Cardiac septum (tissue), 1 donor: ENCODE measurements around the gene FOXP1. TPM values are rescaled to one million over a fixed set of nuclear protein-coding genes. Genes with fewer than 3 reads are reported as not detected.

Experiments used
- DNase-seq: peaks from one replicate; pipeline ENCODE4 v3.0.0-alpha.2; 2020; ENCODE audit warnings: low spot score
- intact Hi-C: fragments of 100-400 bp; cut with DNase I; formaldehyde crosslinking; loops from one replicate; pipeline ENCODE4 v1.14.0; 2022
- total RNA-seq: library from RNA; stranded (reverse); fragmentation: NEBNext Ultra II Directional; extraction: Animal tissue kit (Norgen Biotek cat#: 25700); gene quantifications from one replicate; pipeline ENCODE4 v1.2.1, GENCODE V29; 2021
- donor health status: DM: no; HTN: no; CAD: no.

Gene FOXP1
- total RNA-seq, 1 donor from 2014 or later, result 53.2 TPM

DNA sequence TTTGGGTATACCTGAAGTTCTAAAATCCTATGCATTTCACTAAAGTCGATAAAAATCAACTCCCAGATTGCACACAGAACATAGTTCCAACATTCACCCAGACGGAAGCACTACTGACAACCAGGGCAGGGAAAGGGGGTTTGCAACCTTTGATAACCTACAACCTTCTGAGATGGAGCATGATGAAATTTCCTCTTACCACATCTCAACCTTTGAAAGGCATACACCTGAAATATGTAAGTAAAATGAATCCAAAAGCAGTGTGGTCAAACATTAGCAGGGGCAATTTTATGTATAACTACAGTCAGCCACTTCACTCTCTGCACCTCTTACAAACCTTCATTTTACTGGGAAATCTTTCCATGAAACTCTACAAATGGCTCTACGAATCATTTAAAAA is 184.1 kb downstream of the FOXP1 start:
- DNase-seq, result no peak
- intact Hi-C loops, result loop anchor here (10.0 kb wide), 1 partner anchor 265 kb away; no protein-coding TSS in a partner anchor

GRCh38 chr3:71398157-71398836 is 185.2 kb downstream of the FOXP1 start:
- DNase-seq, result no peak
- intact Hi-C loops, result loop anchor here (10.0 kb wide), 1 partner anchor 263 kb away; no protein-coding TSS in a partner anchor

DNA sequence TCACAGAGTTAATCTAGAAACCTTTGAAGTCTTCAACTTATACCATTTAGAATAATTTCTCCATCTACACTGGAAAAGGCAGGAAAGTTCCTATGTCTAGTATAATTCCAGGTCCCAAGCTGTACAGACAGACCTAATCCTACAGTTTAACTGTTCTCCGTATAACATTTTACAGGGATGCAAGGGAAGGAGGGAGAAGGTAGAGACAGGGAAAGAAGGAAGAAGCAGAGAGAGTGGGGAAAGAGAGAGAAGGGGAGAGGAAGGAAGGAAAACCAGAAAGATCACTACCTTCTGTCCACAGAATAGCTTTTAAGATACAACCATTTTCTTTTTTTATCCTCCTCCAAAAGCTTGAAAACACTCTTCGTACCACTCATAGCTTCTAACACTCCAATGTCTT is 185.8 kb downstream of the FOXP1 start:
- intact Hi-C loops, result loop anchor here (10.0 kb wide), 1 partner anchor 263 kb away; no protein-coding TSS in a partner anchor
- DNase-seq, result no peak

GRCh38 chr3:71397046-71397445 is 186.5 kb downstream of the FOXP1 start:
- intact Hi-C loops, result loop anchor here (10.0 kb wide), 1 partner anchor 262 kb away; no protein-coding TSS in a partner anchor
- DNase-seq, result no peak

- intact Hi-C loops, result loop anchor here (10.0 kb wide), 1 partner anchor 261 kb away; no protein-coding TSS in a partner anchor
- no peak for DNase-seq
Measured at GRCh38 chr3:71395927-71396695, 187.4 kb downstream of the FOXP1 start.

GRCh38 chr3:71395470-71395869 is 188.1 kb downstream of the FOXP1 start:
- intact Hi-C loops, result loop anchor here (10.0 kb wide), 1 partner anchor 261 kb away; no protein-coding TSS in a partner anchor
- DNase-seq, result no peak

- no peak for DNase-seq
- intact Hi-C loops, result loop anchor here (10.0 kb wide), 1 partner anchor 259 kb away; no protein-coding TSS in a partner anchor
Measured at GRCh38 chr3:71393745-71394144, 189.8 kb downstream of the FOXP1 start.

DNA sequence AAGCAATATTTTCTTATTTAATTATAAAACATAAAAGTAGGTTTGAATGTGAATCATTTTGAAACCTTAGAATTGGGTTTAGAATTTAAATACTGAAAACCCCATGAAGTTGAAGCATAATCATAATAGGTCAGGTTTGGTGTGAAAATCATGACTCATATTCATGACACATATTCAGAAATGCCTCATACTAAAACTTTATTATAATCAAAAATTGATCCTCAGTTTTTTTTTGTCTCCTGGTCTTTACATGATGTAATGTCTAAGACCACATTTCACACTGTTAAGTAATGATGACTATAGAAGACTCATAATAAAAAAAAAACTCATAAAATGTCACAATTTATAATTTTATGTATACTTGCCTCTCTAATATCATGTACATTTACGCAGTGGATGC is 190.4 kb downstream of the FOXP1 start:
- no peak for DNase-seq
- intact Hi-C loops, result loop anchor here (10.0 kb wide), 1 partner anchor 258 kb away; no protein-coding TSS in a partner anchor

- DNase-seq, result no peak
- intact Hi-C loops, result loop anchor here (10.0 kb wide), 1 partner anchor 257 kb away; no protein-coding TSS in a partner anchor
Measured at GRCh38 chr3:71392251-71392650, 191.3 kb downstream of the FOXP1 start.

DNA sequence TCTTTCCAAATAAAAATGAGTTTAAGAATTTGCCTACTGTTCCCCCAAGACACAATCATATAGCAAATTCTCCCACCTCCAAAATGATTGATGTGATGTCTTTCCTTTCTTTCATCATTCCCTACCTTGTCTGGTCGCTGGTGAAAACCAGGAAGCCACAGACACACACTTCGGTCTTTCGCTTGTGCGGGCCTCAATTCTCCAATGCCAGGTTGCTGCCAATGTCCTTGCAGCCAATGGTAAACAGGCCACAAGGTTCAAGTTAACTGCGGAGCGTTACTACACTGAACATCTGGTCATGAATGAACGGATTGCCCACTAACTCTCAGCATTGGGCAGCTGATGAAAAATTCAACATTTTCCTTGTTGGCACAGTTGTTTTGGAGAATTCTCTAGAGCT is 192.2 kb downstream of the FOXP1 start:
- DNase-seq, result no peak

GRCh38 chr3:71389911-71390573 is 193.5 kb downstream of the FOXP1 start:
- DNase-seq, result no peak
- intact Hi-C loops, result loop anchor here (10.0 kb wide), 1 partner anchor 255 kb away; no protein-coding TSS in a partner anchor

More for the DNA sequence above, 192.2 kb downstream of the FOXP1 start:
- intact Hi-C loops, result loop anchor here (10.0 kb wide), 1 partner anchor 257 kb away; no protein-coding TSS in a partner anchor

DNA sequence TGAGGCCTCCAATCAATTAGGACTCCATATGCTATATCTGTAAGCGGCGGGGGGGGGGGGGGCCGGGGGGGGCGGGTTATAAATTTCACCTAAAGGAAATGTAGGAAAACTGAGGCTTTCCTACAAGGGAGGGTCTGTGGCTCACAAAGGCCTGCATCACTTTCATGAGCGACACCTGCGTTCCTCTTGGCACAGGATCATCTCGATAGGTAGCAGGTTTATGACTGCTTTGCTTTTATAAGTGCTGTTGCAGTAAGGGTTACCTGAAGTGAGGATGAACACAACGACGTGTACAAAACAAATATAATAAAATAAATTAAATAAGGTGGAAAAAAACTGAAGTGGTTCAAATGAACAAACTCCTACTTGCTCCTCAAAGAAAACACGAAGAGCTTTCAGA is 194.3 kb downstream of the FOXP1 start:
- DNase-seq, result no peak
- intact Hi-C loops, result no loop called here

DNA sequence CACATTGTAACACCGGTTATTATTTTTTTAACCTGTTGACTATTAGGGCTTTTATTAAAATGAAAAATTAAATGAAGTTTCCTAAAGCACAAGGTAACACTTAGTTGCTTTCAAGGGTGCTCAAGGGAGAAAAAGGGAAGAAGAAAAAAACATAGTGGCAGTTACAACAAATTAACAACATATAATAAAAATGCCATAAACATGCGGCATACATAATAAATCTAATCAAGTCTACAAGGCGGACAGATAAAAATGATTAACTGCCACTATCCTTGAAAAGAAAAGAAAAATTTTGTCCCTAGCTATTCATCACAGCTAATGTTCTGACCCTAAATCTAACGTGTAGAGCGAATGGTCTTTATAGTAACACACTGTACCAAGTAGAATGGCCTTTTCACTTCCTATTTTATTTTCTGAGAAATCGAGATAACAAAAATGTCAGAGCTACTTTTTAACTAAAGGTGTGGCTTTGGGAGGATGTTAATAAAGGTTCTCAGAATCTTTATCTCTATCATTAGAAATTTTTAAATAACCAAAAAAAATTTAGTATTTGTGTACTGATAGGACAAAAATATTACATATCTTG is 194.9 kb downstream of the FOXP1 start:
- intact Hi-C loops, result no loop called here
- no peak for DNase-seq

DNA sequence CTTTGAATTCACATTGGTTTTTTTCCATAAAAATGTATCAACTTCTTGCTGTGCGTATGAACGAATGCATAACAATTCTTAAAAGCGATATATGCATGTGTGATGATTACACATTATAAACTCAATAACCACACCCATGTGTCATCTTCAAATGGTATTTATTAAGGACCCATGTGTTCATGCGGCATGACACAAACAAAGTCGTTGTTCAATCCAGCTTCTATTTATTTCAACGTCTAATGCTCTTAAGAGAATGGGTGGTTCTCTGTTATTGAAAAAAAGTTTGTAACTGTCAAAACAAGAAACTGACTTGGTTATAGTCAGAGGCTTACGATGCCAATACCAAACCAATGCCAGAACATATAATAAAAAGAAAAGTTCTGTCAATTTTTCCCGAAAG is 195.9 kb downstream of the FOXP1 start:
- intact Hi-C loops, result no loop called here
- no peak for DNase-seq

- intact Hi-C loops, result no loop called here
- DNase-seq, result no peak
Measured at GRCh38 chr3:71384837-71385716, 198.5 kb downstream of the FOXP1 start.

- no peak for DNase-seq
- intact Hi-C loops, result no loop called here
Measured at GRCh38 chr3:71384388-71384787, 199.1 kb downstream of the FOXP1 start.

GRCh38 chr3:71380096-71380495 is 203.4 kb downstream of the FOXP1 start:
- DNase-seq, result no peak
- intact Hi-C loops, result no loop called here

DNA sequence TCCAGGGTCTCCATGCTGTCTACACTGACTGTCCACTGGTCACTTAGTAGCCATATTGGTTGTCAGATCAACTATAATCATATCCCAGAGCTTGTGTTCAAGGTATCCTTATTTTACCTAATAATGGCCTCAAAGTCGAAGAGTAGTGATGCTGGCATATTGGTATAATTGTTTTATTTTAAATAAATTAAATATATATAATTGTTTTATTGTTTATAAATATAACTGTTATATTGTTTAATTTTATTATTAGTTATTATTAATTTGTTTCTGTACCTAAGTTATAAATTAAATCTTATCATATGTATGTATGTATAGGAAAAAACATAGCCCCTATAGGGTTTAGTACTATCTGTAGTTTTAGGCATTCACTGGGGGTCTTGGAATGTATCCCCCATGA is 205.0 kb downstream of the FOXP1 start:
- intact Hi-C loops, result no loop called here

GRCh38 chr3:71376911-71377310 is 206.6 kb downstream of the FOXP1 start:
- DNase-seq, result no peak
- intact Hi-C loops, result no loop called here

More for the DNA sequence above, 205.0 kb downstream of the FOXP1 start:
- no peak for DNase-seq
